ENCODE results near the gene P3H2. TPM values are rescaled to one million over a fixed set of nuclear protein-coding genes. Genes with fewer than 3 reads are reported as not detected.

The P3H2 gene
- polyA plus RNA-seq, 1 experiment, result 32.6 TPM

DNA sequence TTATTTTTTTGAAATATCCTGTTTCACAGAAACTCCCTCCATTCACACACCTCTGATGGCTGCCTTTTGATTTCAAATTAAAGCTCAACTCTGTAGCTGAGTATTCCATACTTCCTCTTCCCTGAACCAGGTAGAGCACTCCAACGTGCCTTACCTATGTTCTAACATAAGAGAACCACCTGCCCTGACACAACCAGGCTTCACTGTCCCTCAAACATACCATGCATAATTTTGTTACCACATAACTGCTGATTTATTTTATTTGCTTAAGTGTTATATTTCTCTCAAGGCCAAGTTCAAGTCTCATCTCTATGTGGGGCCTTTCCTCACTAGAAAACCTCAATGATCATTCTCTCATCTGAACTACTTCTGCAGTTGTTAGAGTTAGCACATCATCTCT is 209.7 kb downstream of the P3H2 start:
- H3K27ac ChIP-seq (ENCODE audit: low read depth, low read length), result no peak overlapping the region
- TF ChIP-seq, protein P1, sequence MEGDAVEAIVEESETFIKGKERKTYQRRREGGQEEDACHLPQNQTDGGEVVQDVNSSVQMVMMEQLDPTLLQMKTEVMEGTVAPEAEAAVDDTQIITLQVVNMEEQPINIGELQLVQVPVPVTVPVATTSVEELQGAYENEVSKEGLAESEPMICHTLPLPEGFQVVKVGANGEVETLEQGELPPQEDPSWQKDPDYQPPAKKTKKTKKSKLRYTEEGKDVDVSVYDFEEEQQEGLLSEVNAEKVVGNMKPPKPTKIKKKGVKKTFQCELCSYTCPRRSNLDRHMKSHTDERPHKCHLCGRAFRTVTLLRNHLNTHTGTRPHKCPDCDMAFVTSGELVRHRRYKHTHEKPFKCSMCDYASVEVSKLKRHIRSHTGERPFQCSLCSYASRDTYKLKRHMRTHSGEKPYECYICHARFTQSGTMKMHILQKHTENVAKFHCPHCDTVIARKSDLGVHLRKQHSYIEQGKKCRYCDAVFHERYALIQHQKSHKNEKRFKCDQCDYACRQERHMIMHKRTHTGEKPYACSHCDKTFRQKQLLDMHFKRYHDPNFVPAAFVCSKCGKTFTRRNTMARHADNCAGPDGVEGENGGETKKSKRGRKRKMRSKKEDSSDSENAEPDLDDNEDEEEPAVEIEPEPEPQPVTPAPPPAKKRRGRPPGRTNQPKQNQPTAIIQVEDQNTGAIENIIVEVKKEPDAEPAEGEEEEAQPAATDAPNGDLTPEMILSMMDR (IDR thresholded peaks at IDR 0.05; ENCODE audit: low read depth, low read length), result no peak
- no peaks in the 10 kb centered on the region for H3K9me3 ChIP-seq (ENCODE audit: control insufficient read depth, insufficient read depth, low read length)
- no peak for DNase-seq (ENCODE audit: low read depth, low spot score)
- POLR2A ChIA-PET, result no interaction called here
- no peaks in the 10 kb centered on the region for H3K27me3 ChIP-seq (ENCODE audit: control insufficient read depth, insufficient read depth, low read length)
- CTCF ChIA-PET, result no interaction called here
- H3K4me3 ChIP-seq (ENCODE audit: low read depth, low read length), result no peak overlapping the region

DNA sequence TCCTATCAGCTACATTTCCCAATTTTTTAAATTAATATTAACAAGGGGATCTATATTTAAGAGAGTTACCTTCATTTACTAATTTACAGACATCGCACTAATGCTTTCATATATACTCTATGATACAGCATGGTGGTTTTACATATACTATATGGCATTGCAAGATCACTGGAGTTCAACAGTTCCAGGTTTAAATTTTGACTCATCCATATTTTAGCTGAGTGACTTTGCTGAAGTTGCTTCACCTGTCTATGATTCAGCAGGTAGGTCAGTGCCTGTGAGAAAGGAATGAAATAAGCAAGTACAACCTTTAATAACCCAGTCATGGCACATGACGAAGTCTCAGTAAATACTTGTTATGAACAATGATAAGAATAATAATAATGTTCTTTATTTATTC is 211.1 kb downstream of the P3H2 start:
- no peak overlapping the region for H3K27ac ChIP-seq (ENCODE audit: low read depth, low read length)
- no peaks in the 10 kb centered on the region for H3K27me3 ChIP-seq (ENCODE audit: control insufficient read depth, insufficient read depth, low read length)
- no peaks in the 10 kb centered on the region for H3K9me3 ChIP-seq (ENCODE audit: control insufficient read depth, insufficient read depth, low read length)
- TF ChIP-seq, protein P1 (IDR thresholded peaks at IDR 0.05; ENCODE audit: low read depth, low read length), result no peak
- no peak overlapping the region for H3K4me3 ChIP-seq (ENCODE audit: low read depth, low read length)
- CTCF ChIA-PET, result no interaction called here
- no peak for DNase-seq (ENCODE audit: low read depth, low spot score)
- POLR2A ChIA-PET, result no interaction called here

DNA sequence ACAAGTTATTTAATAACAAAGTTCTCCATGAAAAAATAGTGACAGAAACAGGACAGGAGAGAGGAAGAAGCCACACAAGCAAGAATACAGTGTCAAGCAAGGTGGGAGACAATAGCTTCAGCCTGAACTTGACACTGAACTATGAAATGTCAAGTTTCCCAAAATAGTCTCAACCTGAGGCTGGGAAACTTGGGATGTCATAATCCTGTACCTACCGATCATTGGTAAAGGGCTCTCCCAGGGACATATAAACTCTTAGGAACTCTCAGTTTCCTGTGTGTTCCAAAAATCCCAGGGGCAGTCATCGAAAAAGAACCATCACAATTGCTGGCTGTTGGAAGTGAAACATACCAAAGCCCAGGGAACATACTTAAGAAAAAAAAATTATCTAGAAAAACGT is 211.6 kb downstream of the P3H2 start:
- no peaks in the 10 kb centered on the region for H3K9me3 ChIP-seq (ENCODE audit: control insufficient read depth, insufficient read depth, low read length)
- H3K27me3 ChIP-seq (ENCODE audit: control insufficient read depth, insufficient read depth, low read length), result no peaks in the 10 kb centered on the region
- TF ChIP-seq, protein P1 (IDR thresholded peaks at IDR 0.05; ENCODE audit: low read depth, low read length), result no peak
- no peak overlapping the region for H3K4me3 ChIP-seq (ENCODE audit: low read depth, low read length)
- ChIA-PET CTCF (no interaction called here), POLR2A (no interaction called here)
- no peak for DNase-seq (ENCODE audit: low read depth, low spot score)
- H3K27ac ChIP-seq (ENCODE audit: low read depth, low read length), result no peak overlapping the region

DNA sequence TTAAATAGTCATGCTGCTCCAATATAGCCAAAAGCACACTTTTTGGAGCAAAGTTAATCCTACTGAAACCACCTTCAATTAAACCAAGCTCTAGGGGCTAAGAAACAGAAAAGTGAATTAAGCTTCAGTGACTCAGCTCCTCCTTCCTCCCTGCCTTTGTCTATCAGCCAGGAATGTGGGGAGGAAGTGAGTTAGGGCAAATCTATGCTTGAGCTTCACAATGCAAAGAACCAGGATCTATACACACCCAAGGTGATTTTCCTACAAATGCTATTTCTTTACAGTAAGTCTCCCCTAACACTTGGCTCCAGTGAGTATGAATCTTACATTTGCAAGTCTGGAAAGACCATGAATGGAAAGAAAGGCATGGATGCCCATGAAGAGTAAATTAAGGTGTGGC is 212.1 kb downstream of the P3H2 start:
- ChIA-PET CTCF (no interaction called here), POLR2A (no interaction called here)
- peak; percentile 13 for DNase-seq (ENCODE audit: low read depth, low spot score)

DNA sequence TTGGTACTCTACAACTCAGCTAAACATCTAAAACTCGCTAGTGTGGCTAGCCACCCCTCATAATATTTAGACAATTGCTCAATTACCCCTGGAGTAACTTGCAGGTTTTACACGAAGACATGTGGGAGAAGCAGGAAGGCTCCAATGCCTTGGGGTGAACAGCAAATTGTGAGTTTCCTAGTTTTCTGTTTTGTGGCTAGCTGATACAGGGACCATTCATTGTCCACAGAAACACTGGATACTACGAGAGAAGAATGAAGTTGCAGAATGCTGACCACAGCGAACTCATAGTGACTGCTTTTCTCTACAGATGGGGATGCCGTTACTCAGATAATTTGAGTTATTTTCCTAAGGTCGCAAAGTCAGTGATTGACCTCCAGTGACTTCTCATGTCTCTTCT is 212.9 kb downstream of the P3H2 start:
- H3K27ac ChIP-seq (ENCODE audit: low read depth, low read length), result no peak overlapping the region
- POLR2A ChIA-PET, result no interaction called here
- CTCF ChIA-PET, result no interaction called here
- DNase-seq (ENCODE audit: low read depth, low spot score), result no peak
- no peak overlapping the region for H3K4me3 ChIP-seq (ENCODE audit: low read depth, low read length)
- H3K9me3 ChIP-seq (ENCODE audit: control insufficient read depth, insufficient read depth, low read length), result no peaks in the 10 kb centered on the region
- TF ChIP-seq, protein P1 (IDR thresholded peaks at IDR 0.05; ENCODE audit: low read depth, low read length), result no peak
- H3K27me3 ChIP-seq (ENCODE audit: control insufficient read depth, insufficient read depth, low read length), result no peaks in the 10 kb centered on the region

More for the DNA sequence above, 212.1 kb downstream of the P3H2 start:
- Histone ChIP-seq H3K27me3 (ENCODE audit: control insufficient read depth, insufficient read depth, low read length) (no peaks in the 10 kb centered on the region), H3K27ac (ENCODE audit: low read depth, low read length) (no peak overlapping the region), H3K9me3 (ENCODE audit: control insufficient read depth, insufficient read depth, low read length) (no peaks in the 10 kb centered on the region), H3K4me3 (ENCODE audit: low read depth, low read length) (no peak overlapping the region)
- TF ChIP-seq, protein P1 (IDR thresholded peaks at IDR 0.05; ENCODE audit: low read depth, low read length), result no peak

Small RNA genes within 50 kb of the gene (small RNA-seq; reads per million reads assigned to genes)
- not detected for gene RNU6-1109P (ENCODE audit: insufficient read length, low read depth)

Other genes starting within 250 kb of the P3H2 start
- 9.6 and 9.8 TPM in 2 replicates for gene CLDN1, start 201.5 kb upstream of the P3H2 start, polyA plus RNA-seq (2011; rRNA removed)

Data from AG04450 (cell line).